Femur (tissue), 1 donor: ENCODE measurements around the gene ZBTB32.

Source experiments
- DNase-seq: peaks from one replicate; pipeline ENCODE4 v3.0.0-alpha.2; 2017

Gene ZBTB32

DNA sequence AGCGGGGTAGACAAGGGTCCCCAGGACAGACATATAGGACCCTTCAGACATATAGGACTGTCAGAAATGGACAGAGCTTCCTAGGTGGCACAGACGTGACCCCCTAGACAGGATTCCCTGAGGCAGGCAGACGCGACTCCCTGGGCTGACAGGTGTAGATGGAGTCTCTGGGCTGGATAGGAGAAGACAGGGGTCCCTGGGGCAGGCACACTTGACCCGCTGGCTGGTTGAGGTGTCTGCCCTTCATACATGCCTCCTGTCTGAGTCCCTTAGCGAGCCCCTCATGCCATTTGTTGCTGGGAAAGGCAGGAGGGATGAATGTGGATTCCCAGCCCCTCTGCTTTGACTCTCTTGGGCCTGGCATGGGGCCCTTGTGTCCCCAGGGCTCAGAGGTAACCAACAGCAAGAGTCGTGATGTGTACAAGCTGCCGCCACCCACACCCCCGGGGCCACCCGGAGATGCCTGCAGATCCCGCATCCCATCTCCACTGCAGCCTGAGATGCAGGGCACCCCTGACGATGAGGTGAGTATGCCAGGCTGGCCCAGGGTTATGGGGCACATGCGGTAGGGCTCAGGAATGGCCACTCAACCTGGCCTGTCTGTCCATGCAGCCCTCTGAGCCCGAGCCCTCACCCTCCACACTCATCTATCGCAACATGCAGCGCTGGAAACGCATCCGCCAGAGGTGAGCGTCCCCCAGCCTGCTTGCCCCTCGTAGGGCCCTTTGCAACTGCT lies 49.4 kb downstream of the ZBTB32 start:
- no peak for DNase-seq

DNA sequence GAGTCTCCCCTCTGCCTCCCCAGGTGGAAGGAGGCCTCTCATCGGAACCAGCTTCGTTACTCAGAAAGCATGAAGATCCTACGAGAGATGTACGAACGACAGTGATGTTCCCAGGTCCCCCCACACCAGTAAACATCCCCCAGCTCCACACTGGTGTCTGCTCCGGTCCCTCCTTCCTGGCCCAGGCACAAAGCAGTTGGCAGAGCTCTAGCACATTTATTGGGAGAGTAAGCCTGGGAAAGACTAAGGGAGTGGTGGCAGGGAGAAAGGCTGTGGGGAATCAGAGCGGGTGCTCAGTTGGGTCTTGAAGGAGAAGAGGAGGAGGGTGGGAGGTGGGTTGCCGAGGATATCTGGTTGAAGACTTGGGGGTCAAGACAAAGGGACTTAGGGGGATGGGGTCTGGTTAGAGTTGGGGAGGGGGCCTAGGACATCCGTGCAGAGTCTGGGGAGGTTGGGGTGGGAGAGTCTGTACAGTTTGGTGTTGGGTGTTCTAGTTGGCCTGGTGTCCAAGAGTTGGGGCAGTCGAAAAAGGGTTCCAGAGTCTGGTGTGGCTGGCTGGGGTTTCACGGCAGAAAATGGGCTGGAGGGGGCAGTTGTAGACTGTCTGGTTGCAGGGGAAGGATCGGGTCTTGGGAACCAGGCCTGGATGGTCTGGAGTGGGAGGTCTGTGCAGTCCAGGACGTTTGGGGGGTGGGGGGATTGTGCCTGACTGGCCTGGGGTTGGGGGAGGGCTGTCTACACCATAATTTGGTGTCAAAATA lies 50.2 kb downstream of the ZBTB32 start:
- DNase-seq = peak; percentile 28

- DNase-seq = no peak
Measured at GRCh38 chr19:35755131-35755549, 50.8 kb downstream of the ZBTB32 start.

GRCh38 chr19:35755550-35756376 lies 51.4 kb downstream of the ZBTB32 start:
- DNase-seq = peak; percentile 91

GRCh38 chr19:35756377-35757230 lies 52.2 kb downstream of the ZBTB32 start, which contains the start of gene HSPB6:
HSPB6 (minus strand) TSS chr19:35757029; CDS start chr19:35757008, 21 bp downstream.
- peak; percentile 86 for DNase-seq

GRCh38 chr19:35757231-35757748 lies 52.9 kb downstream of the ZBTB32 start:
- DNase-seq = peak; percentile 97

GRCh38 chr19:35757749-35758608 lies 53.6 kb downstream of the ZBTB32 start, which contains the start of gene PROSER3:
PROSER3 (plus strand) TSS chr19:35758176; CDS start chr19:35758216, 40 bp downstream.
- DNase-seq = peak; percentile 100

DNA sequence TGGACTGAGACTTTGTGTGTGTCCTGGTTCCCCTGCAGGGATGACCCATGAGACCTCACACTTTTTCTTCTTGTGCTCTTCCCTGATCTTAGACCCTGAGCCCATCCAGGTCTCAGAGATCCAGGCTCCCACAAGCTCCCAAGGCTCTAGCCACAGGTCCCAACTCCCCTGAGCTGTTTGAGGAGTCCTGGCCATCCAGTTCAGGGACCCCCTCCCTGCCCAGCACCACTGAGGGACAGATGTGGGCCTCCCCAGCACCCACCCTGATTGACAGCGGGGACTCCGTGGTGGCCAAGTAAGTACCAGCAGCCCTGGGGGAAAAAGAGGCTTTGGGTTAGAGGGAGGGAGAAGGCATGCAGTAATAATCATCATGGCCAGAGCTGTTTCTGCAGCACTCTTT lies 55.3 kb downstream of the ZBTB32 start:
- no peak for DNase-seq

GRCh38 chr19:35760711-35761349 lies 56.5 kb downstream of the ZBTB32 start:
- no peak for DNase-seq

- no peak for DNase-seq
Measured at GRCh38 chr19:35764432-35765315, 60.3 kb downstream of the ZBTB32 start.
